GM06990 (cell line): ENCODE data around the gene CLCN5.

Experiments used
- DNase-seq: peaks from one replicate; pipeline ENCODE4 v3.0.0-alpha.2; 2011; ENCODE audit not compliant: insufficient read length; ENCODE audit errors: extremely low read depth
- H3K27me3 ChIP-seq: replicated peaks from 2 replicates; pipeline ENCODE4 v1.6.0; 2011; ENCODE audit warnings: low read length; ENCODE audit not compliant: control insufficient read depth, insufficient read depth
- H3K36me3 ChIP-seq: 2 replicates; pipeline ENCODE4 v1.5.1; 2011; ENCODE audit warnings: low read length; ENCODE audit not compliant: control insufficient read depth, insufficient read depth
- H3K4me3 ChIP-seq: replicated peaks from 2 replicates; pipeline ENCODE4 v1.5.1; 2011; ENCODE audit warnings: low read depth, mild to moderate bottlenecking, control low read depth, low read length
- TF ChIP-seq, protein P1 (sequence below): IDR thresholded peaks from 2 replicates; pipeline ENCODE4 v1.5.1; 2011; ENCODE audit warnings: low read length, control low read depth, mild to moderate bottlenecking, inconsistent platforms; ENCODE audit not compliant: insufficient read depth, poor library complexity, severe bottlenecking

Gene CLCN5

DNA sequence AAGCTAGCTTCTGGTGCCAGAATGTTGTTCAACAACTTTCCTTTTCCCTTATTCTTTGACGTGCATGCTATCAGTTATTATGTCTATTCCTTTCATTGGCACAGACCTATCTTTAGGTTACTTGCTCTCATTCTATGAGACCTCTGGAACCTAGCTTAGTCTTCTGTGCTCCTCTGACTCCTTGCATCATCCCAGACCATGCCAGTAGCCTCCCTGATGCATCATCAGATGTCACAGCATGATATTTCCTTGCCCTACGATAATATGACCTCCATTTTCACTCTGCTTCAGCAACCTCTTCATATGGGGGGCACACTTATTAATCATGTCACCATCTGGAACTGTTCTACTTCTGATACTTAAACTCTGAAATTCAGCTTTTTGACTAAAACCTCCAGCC, 37.2 kb downstream of the CLCN5 start:
- TF ChIP-seq, protein P1, sequence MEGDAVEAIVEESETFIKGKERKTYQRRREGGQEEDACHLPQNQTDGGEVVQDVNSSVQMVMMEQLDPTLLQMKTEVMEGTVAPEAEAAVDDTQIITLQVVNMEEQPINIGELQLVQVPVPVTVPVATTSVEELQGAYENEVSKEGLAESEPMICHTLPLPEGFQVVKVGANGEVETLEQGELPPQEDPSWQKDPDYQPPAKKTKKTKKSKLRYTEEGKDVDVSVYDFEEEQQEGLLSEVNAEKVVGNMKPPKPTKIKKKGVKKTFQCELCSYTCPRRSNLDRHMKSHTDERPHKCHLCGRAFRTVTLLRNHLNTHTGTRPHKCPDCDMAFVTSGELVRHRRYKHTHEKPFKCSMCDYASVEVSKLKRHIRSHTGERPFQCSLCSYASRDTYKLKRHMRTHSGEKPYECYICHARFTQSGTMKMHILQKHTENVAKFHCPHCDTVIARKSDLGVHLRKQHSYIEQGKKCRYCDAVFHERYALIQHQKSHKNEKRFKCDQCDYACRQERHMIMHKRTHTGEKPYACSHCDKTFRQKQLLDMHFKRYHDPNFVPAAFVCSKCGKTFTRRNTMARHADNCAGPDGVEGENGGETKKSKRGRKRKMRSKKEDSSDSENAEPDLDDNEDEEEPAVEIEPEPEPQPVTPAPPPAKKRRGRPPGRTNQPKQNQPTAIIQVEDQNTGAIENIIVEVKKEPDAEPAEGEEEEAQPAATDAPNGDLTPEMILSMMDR: no peak

DNA sequence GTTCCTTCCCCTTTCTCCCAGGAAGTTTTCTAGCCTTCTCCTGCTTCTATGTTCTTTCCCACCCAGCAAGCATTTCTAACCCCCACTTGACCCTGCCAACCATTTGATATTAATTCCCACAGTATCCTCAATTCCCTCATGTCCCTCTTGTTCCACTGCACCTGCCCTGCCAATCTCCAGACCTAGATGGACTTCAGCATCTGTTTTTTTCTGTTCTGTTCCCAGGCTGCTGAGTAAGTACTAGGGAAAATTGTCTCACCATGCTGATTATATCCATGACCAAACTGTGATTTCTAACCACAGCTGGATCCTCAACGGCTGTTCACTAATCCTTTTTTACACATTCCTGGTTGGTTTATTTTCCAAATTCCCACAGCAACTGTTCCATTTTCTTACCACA, 37.7 kb downstream of the CLCN5 start:
- Histone ChIP-seq H3K36me3 (no peaks in the 10 kb centered on the region), H3K4me3 (no peak overlapping the region), H3K27me3 (no peaks in the 10 kb centered on the region)
- no peak for DNase-seq
- TF ChIP-seq, protein P1: no peak

More for the DNA sequence above, 37.2 kb downstream of the CLCN5 start:
- no peak for DNase-seq
- Histone ChIP-seq H3K27me3 (no peaks in the 10 kb centered on the region), H3K4me3 (no peak overlapping the region), H3K36me3 (no peaks in the 10 kb centered on the region)

DNA sequence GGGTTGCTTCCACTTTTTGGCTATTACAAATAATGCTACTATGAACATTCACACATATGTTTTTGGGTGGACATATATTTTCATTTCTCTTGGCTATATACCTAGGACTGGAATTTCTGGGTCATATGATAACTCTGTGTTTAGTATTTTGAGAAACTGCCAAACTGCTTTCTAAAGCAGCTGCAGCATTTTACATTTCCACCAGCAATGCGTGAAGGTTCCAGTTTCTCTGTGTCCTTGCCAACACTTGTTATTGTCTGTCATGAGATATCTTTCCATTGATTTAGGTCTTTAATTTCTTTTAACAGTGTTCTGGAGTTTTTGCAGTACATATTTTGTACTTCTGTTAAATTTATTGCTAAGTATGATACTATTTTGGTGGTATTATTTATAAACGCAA, 48.3 kb downstream of the CLCN5 start:
- Histone ChIP-seq H3K27me3 (no peaks in the 10 kb centered on the region), H3K4me3 (no peak overlapping the region), H3K36me3 (no peaks in the 10 kb centered on the region)
- DNase-seq: no peak
- TF ChIP-seq, protein P1: no peak

DNA sequence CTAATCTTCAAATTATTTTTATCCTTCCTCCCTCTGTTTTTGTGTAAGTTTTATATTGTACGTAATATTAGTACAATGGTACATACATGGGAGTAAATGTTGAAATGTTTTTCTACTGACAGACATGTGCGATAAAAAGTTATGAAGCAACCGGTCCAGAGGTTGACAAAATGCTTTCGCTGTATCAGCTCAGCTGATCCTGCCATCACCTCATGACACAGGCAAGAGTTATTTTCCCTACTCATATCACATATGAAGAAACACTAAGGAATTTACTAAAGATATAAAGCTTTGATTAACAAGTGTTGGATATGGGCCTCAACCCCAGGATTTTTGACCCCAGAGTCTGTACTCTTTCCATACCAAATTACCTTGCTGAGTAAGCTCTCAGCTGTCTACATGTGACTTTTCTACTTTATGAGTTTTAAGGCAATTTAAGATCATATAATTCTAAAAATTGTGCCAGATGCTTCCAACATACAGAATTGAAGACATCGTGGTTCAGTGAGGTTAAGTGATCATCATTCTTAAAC, 50.0 kb downstream of the CLCN5 start:
- Histone ChIP-seq H3K4me3 (no peak overlapping the region), H3K27me3 (no peaks in the 10 kb centered on the region), H3K36me3 (no peaks in the 10 kb centered on the region)
- DNase-seq: no peak
- TF ChIP-seq, protein P1: no peak

DNA sequence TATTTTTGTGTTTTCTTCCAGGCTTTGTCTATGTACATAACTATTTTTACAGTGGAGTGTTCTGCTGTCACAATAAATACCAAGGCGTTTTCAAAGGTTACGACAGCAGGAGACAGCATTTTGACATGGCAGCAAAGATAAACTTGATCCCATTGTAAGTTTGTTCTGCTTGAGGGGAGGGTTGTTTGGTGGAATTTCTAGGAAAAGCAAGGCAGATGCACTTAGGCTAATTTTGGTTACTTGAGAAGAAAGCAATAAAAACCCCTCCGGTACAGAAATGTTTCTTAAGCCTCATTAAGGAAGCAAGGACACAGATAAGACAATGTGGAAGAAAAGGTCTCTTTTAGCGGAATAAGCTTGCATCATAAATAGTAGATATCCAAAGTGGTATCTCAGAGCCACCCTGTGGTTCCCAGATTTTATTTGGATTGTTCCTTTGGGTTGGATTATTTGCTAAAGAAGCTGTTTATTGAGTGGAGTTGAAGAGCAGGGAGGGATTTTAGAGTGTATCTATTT, 54.3 kb downstream of the CLCN5 start:
- H3K36me3 ChIP-seq: no peaks in the 10 kb centered on the region
- no peak overlapping the region for H3K4me3 ChIP-seq
- no peak for DNase-seq
- TF ChIP-seq, protein P1: no peak
- no peaks in the 10 kb centered on the region for H3K27me3 ChIP-seq
